Mammary epithelial cell (primary cell): Measurements from ENCODE around the gene AAMP.

Source experiments
- EZH2 ChIP-seq: IDR thresholded peaks from 2 replicates; pipeline ENCODE4 v1.6.1; 2012; ENCODE audit warnings: low read length, inconsistent platforms, borderline replicate concordance
- TF ChIP-seq, protein P1 (sequence below), 2 donors: IDR thresholded peaks in 1 of 2; conservative IDR thresholded peaks in 1 of 2; 2 replicates each; pipeline ENCODE4 v1.5.1; 2011 to 2012; ENCODE audit warnings: inconsistent platforms in 2 of 2, low read length in 2 of 2, mild to moderate bottlenecking in 2 of 2, control low read depth in 1 of 2, low read depth in 1 of 2; ENCODE audit not compliant: insufficient read depth in 1 of 2; ENCODE audit errors: extremely low read depth in 1 of 2

DNA sequence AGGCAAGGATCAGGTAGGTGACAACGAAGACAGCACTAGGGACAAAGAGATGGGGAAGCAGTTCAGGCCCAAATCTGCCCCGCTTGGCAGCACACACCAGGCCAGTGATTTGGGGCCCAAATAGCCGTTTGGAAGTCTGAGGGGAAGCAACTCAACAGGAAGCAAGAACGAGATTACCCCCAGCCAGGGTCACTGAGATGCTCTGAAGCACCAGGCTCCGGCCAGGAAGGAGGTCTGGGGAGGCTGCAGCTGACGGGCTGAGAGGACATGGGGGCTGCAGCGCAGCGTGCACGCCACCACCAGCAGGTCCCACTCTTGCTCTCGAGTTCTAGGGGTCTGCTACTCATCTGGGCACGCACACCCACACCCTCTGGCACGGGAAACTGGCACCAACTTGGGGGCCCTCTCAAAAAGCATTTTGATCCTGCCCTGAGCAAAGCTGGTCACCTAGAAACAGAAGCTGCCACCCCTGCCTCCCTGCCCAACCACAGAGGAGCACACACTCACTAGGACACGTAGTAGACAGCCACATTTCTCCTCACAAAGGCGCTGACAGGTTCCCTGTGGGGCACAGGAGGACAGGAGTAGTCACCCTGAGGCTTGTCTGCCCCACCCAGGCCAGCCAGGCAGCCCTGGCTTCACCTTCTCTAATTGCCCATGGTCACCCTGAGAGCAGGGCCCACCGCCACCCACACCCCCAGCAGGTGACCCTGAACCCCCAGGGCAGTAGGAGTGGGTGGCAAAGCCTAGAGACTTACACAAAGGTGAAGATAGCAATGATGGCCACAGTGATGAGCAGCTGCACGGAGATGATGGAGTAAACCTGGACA, 8.8 kb upstream of the AAMP start:
- TF ChIP-seq, protein P1, sequence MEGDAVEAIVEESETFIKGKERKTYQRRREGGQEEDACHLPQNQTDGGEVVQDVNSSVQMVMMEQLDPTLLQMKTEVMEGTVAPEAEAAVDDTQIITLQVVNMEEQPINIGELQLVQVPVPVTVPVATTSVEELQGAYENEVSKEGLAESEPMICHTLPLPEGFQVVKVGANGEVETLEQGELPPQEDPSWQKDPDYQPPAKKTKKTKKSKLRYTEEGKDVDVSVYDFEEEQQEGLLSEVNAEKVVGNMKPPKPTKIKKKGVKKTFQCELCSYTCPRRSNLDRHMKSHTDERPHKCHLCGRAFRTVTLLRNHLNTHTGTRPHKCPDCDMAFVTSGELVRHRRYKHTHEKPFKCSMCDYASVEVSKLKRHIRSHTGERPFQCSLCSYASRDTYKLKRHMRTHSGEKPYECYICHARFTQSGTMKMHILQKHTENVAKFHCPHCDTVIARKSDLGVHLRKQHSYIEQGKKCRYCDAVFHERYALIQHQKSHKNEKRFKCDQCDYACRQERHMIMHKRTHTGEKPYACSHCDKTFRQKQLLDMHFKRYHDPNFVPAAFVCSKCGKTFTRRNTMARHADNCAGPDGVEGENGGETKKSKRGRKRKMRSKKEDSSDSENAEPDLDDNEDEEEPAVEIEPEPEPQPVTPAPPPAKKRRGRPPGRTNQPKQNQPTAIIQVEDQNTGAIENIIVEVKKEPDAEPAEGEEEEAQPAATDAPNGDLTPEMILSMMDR (conservative IDR thresholded peaks at IDR 0.05 in 1 of 2, IDR thresholded peaks at IDR 0.05 in 1 of 2; ENCODE audit: extremely low read depth in 1 of 2, insufficient read depth in 1 of 2, low read depth in 1 of 2, low read length in 2 of 2) = no peak
- TF ChIP-seq EZH2 = no peak
